HUES48 (cell line): Measurements from ENCODE around the gene ROBO2.

Experiments
- H3K27ac ChIP-seq: one replicate; pipeline ENCODE4 v1.7.0; 2013; ENCODE audit warnings: low read depth, low read length, inconsistent platforms
- H3K27me3 ChIP-seq: 2 replicates; pipeline ENCODE4 v1.6.1; 2013; ENCODE audit warnings: mild to moderate bottlenecking, low read length; ENCODE audit not compliant: control insufficient read depth, insufficient read depth
- H3K36me3 ChIP-seq: 2 replicates; pipeline ENCODE4 v1.6.1; 2013; ENCODE audit warnings: low read length; ENCODE audit not compliant: control insufficient read depth, insufficient read depth
- H3K4me1 ChIP-seq: 2 replicates; pipeline ENCODE4 v1.6.1; 2013; ENCODE audit warnings: mild to moderate bottlenecking, low read length; ENCODE audit not compliant: control insufficient read depth, insufficient read depth
- H3K4me3 ChIP-seq: 2 replicates; pipeline ENCODE4 v1.5.1; 2013; ENCODE audit warnings: mild to moderate bottlenecking, low read depth, low read length
- H3K9ac ChIP-seq: 2 replicates; pipeline ENCODE4 v1.6.1; 2013; ENCODE audit warnings: mild to moderate bottlenecking, low read depth, low read length, moderate library complexity
- H3K9me3 ChIP-seq: 2 replicates; pipeline ENCODE4 v1.6.1; 2013; ENCODE audit warnings: low read length; ENCODE audit not compliant: control insufficient read depth, insufficient read depth

ROBO2 gene

DNA sequence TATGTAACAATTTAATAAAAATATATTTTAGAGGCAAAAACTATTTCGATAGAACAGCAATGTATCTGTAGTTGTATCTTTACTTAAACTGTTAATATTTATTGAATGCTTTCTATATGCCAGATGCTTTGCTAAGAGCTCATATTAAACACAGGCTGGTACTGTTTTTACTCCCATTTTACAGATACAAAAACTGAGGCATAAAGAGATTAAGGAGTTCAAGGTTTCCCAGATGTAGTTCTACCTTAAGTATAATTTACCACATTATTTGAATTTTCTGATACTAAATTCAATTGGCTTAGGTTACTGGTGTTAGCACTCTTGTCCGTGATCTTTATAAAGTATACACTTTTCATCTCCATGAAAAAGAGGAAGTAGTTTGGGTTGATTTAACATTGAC is 149.8 kb downstream of the ROBO2 start:
- H3K36me3 ChIP-seq, result no peaks in the 10 kb centered on the region
- H3K4me3 ChIP-seq, result no peak overlapping the region
- H3K9me3 ChIP-seq, result no peaks in the 10 kb centered on the region
- H3K27ac ChIP-seq, result no peak overlapping the region
- no peak overlapping the region for H3K9ac ChIP-seq
- peaks cover 13% of the 10 kb centered on the region for H3K4me1 ChIP-seq
- no peaks in the 10 kb centered on the region for H3K27me3 ChIP-seq

DNA sequence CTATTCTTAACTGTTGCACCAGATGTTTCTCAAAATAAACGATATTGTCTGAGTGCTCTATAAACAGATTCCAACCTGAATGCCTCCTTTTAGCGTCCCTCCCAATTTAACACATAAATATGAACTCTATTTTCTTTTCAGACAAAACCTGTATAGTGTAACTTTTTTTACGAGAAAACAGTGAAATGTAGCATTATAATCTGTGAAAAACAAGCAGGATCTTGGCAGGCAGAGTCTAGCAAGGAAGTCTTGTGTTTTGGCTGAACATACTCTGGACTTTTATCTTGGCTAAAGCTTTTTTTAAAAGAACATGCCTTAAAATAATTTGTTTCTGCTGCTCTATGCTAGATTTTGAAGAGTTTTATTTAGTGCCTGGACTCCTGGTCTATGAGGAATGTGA is 150.5 kb downstream of the ROBO2 start:
- H3K4me3 ChIP-seq, result no peak overlapping the region
- H3K36me3 ChIP-seq, result no peaks in the 10 kb centered on the region
- H3K27me3 ChIP-seq, result no peaks in the 10 kb centered on the region
- H3K27ac ChIP-seq, result no peak overlapping the region
- H3K4me1 ChIP-seq, result peaks cover 13% of the 10 kb centered on the region
- H3K9me3 ChIP-seq, result no peaks in the 10 kb centered on the region
- no peak overlapping the region for H3K9ac ChIP-seq

DNA sequence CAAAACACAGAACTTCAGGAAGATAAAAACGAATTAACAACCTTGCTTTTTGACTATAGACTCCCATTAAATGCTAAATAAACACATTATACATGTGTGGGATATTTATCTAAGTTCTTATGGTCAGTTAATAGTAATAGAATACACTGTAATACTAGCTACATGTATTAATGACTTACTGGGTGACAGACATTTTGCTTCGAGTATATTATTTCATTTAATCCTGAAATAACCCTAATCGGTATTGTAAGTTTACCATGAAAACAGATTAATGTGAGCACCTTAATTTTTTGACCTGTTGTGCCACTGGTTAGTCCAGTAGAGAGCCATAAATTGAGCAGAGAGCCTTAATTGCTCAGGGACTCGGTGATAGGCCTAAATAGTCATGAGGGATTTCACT is 151.1 kb downstream of the ROBO2 start:
- Histone ChIP-seq H3K4me1 (peaks cover 13% of the 10 kb centered on the region), H3K36me3 (no peaks in the 10 kb centered on the region), H3K9me3 (no peaks in the 10 kb centered on the region), H3K27ac (no peak overlapping the region), H3K27me3 (no peaks in the 10 kb centered on the region), H3K4me3 (no peak overlapping the region), H3K9ac (no peak overlapping the region)

DNA sequence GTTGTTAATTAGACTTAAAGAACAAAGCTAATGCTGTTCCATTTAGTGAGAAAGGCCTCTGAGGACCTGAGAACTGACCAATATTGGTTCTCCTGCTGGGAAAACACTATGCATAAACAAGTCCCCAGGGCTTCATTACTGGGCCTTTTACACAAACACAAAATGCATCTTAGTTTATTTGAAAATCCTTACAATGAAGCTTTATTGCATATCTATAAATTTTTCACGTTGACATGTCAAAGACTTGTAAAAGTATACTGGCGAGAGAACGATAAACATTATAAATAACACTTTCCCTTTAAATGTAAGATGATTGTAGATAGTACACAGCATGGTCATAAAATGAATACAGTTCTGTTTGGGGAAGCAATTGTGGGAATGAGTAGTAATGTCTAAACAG is 151.7 kb downstream of the ROBO2 start:
- Histone ChIP-seq H3K9me3 (no peaks in the 10 kb centered on the region), H3K36me3 (no peaks in the 10 kb centered on the region), H3K4me1 (peaks cover 7% of the 10 kb centered on the region), H3K27ac (no peak overlapping the region), H3K4me3 (no peak overlapping the region), H3K9ac (no peak overlapping the region), H3K27me3 (no peaks in the 10 kb centered on the region)

DNA sequence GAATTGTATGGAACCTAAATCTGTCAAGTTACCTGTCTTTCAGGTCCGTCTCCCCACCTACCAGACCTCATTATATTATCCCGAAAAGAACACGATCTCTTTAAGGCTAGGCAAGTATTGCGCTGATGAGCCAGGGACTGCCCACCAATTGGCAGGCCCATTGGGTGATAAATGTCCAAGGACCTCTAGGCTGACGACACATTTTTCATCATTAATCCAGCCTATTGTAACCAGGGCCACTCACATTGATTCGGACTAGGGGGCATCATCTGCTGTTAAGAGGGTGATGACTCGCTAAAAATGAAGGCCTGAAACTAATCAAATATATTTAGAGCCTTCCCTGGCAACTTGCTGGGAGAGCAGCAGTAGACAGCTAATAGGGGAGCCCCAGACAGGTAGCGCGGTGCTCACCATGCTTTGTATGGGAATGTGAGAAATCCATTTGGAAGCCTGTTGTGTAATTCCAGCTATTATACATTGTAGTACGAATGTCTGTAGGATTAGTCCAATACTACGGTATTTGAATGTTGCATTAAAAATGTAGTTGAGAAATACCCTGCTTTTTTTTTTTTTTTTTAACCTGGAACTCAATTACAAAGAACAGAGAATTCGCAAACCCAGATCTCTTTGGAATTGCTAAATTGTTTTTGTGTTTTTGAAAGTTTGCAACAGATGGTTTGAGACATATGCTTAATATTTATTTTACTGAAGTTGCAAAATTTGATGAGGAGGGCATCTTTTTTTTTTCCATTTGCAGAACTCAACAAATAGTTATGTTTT is 156.1 kb downstream of the ROBO2 start:
- Histone ChIP-seq H3K4me3 (no peak overlapping the region), H3K9ac (no peak overlapping the region), H3K9me3 (no peaks in the 10 kb centered on the region), H3K27ac (no peak overlapping the region), H3K36me3 (no peaks in the 10 kb centered on the region), H3K4me1 (0 out of 2 replicates have a peak, but pooled peaks cover 4% of the 10 kb centered on the region), H3K27me3 (no peaks in the 10 kb centered on the region)

DNA sequence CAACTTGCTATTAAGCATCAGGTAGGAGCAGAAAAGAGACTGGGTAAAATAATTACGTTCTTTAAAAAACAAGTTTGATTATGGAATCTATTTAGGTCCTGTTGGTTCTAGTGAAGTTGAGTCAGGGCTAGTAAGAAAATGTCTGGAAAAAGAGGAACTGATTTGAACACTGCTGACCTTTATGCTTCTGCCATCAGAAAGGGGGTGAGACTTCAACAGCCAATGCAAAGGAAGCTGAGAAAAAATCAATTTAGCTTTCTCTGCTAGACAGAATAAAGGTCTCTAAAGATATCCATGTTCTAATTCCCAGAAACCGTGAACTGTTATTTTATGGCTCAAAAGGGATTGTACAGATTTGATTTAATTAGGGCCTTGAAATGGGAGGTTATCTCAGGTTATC is 157.5 kb downstream of the ROBO2 start:
- 0 out of 2 replicates have a peak, but pooled peaks cover 4% of the 10 kb centered on the region for H3K4me1 ChIP-seq
- no peaks in the 10 kb centered on the region for H3K36me3 ChIP-seq
- H3K27ac ChIP-seq, result no peak overlapping the region
- no peaks in the 10 kb centered on the region for H3K9me3 ChIP-seq
- H3K27me3 ChIP-seq, result no peaks in the 10 kb centered on the region
- H3K9ac ChIP-seq, result no peak overlapping the region
- no peak overlapping the region for H3K4me3 ChIP-seq

DNA sequence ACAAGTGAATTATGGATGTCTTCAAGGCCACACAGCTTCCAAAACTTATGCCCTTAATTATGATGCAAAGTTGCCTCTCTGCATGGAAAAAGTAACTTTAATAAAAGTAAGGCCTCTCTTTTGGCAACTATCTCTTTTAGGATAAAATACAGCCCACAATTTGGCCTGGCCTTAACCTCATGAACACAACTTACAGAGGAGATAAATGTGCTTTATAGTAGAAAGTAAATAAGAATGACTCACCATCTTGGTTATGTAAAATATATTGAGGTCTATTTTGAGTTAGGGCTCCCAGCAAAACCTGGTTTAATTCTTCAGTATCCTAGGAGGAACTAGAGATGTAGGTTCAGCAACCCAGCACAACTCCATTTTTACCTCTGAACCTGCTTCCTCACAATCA is 164.0 kb downstream of the ROBO2 start:
- no peaks in the 10 kb centered on the region for H3K36me3 ChIP-seq
- H3K4me3 ChIP-seq, result no peak overlapping the region
- peaks cover 9% of the 10 kb centered on the region; the same call in 1 of the 2 replicates for H3K4me1 ChIP-seq
- H3K9me3 ChIP-seq, result no peaks in the 10 kb centered on the region
- no peak overlapping the region for H3K9ac ChIP-seq
- no peak overlapping the region for H3K27ac ChIP-seq
- no peaks in the 10 kb centered on the region for H3K27me3 ChIP-seq

DNA sequence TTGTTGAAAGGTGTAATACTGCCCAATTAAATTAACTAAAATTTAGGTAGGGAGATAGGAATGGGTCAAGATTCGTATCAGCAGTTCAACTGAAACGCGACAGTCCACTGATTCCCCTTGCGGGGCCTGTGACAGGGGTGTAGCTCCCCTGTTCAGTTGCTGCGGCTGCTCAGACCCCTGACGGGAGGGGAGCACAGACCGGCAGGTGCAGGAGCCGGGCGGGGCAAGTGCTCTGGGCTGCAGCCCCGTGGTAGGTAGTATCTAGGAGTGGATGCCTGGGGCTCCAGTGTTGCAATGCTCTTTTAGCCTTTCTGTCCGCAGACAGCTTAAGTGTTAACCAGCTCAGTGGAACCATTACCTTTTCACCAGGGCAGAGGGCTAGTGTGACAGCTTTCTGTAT is 164.9 kb downstream of the ROBO2 start:
- peaks cover 9% of the 10 kb centered on the region; the same call in 1 of the 2 replicates for H3K4me1 ChIP-seq
- H3K36me3 ChIP-seq, result no peaks in the 10 kb centered on the region
- H3K4me3 ChIP-seq, result no peak overlapping the region
- no peaks in the 10 kb centered on the region for H3K9me3 ChIP-seq
- no peak overlapping the region for H3K9ac ChIP-seq
- no peaks in the 10 kb centered on the region for H3K27me3 ChIP-seq
- no peak overlapping the region for H3K27ac ChIP-seq

DNA sequence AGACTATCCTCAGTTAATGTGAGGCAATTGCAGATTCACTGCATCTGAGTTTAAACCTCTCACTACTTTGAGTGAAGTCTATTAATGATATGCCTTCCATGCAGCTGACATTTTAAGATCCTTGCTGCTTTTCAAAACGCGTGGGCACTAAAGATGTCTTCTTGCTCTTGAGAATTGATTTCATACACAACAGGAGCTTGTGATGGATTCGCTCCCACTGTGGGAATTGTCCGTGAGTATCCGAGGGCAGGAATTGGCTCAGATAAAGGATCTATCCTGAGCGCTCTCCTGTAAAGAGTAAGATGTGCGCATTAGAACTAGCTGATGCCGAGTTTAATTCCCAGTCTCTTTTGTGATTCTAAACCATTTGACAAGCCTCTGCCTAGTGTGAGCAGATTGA is 167.9 kb downstream of the ROBO2 start:
- no peak overlapping the region for H3K27ac ChIP-seq
- peaks cover 9% of the 10 kb centered on the region; the same call in 1 of the 2 replicates for H3K4me1 ChIP-seq
- H3K36me3 ChIP-seq, result no peaks in the 10 kb centered on the region
- H3K9ac ChIP-seq, result no peak overlapping the region
- H3K4me3 ChIP-seq, result no peak overlapping the region
- H3K27me3 ChIP-seq, result no peaks in the 10 kb centered on the region
- H3K9me3 ChIP-seq, result no peaks in the 10 kb centered on the region

DNA sequence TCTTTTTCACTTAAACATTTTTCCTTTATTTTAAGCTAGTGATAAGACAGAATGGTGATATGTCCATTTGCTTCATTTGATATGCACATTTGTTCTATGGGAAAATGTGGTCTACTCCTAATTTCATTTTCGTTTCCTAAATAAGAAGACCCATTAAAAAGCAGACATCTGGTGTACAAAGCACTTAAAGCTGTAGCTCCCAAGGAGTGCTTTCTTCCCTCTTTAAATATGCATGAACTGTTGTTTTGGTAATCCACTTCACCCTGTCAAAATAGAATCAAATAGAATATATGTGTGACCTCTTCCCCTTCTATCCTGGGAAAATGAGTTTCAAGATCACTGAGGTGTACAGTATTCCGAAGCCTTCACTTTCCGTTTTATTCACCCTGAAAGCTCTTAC is 182.8 kb downstream of the ROBO2 start:
- Histone ChIP-seq H3K9ac (no peak overlapping the region), H3K4me1 (no peaks in the 10 kb centered on the region), H3K9me3 (no peaks in the 10 kb centered on the region), H3K4me3 (no peak overlapping the region), H3K36me3 (no peaks in the 10 kb centered on the region), H3K27me3 (no peaks in the 10 kb centered on the region), H3K27ac (no peak overlapping the region)

DNA sequence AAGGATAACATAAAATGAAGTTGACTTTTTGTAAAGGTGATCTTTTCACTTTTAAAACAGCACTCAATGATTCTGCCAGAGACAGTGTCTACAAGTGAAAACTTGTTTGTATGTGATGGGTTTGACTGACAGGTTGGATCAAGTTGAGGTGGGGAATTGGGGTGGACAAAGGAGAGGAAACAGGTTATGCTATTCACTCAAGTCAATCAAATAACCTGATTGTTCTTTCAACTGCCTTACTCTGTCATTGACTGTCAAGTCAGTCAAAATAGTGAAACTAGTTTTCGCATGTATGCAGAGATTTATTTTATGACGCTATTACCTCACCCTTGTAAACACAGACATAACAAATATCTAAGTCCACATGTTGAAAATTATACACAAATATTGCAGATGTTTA is 187.7 kb downstream of the ROBO2 start:
- Histone ChIP-seq H3K4me1 (no peaks in the 10 kb centered on the region), H3K27ac (no peak overlapping the region), H3K4me3 (no peak overlapping the region)

More for the DNA sequence above, 187.7 kb downstream of the ROBO2 start:
- H3K36me3 ChIP-seq, result no peaks in the 10 kb centered on the region
- no peak overlapping the region for H3K9ac ChIP-seq
- H3K27me3 ChIP-seq, result no peaks in the 10 kb centered on the region
- no peaks in the 10 kb centered on the region for H3K9me3 ChIP-seq
